Testis (tissue), 2 donors: Measurements from ENCODE around the gene RAB8A.

Experiments
- CTCF ChIP-seq, 3 experiments: fragments of 450-650 bp in 2 of 3; fragments of 200-600 bp in 1 of 3; sonication (generic) in 1 of 3; IDR thresholded peaks; one replicate each; pipeline ENCODE4 v1.5.1; 2016 to 2019; ENCODE audit warnings: antibody characterized with exemption in 3 of 3, mild to moderate bottlenecking in 2 of 3, moderate library complexity in 1 of 3
- POLR2A ChIP-seq: fragments of 450-650 bp; IDR thresholded peaks from one replicate; pipeline ENCODE4 v1.6.1; 2017; ENCODE audit warnings: antibody characterized with exemption, mild to moderate bottlenecking, moderate library complexity

DNA sequence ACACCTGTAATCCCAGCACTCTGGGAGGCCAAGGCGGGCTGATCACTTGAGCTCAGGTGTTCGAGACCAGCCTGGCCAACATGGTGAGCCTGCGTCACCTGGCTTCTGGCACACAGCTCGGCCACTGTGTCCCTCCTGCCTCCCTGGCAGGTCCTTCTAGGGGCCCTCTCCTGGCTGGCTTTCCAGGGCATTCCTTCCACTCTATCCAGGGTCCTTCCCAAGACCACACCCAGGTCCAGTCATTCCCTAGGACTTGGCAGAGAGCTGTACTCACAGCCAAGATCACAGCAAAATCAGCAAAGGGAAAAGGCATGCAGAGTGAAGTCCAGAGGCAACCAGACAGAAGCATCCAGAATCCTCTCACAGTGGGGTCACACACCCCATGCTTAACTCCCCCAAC is 22.1 kb downstream of the RAB8A start:
- TF ChIP-seq POLR2A, result no peak
- no peak for TF ChIP-seq CTCF (IDR thresholded peaks at IDR 0.05)
